Stomach smooth muscle (tissue), 2 donors: Measurements from ENCODE around the gene ADSL.

Source experiments
- H3K27ac ChIP-seq: one replicate; pipeline ENCODE4 v1.7.0; 2013; ENCODE audit warnings: mild to moderate bottlenecking, low read length, inconsistent platforms
- H3K27me3 ChIP-seq, 2 donors: one replicate each; pipeline ENCODE4 v1.7.0; 2013; ENCODE audit warnings: low read length in 2 of 2; ENCODE audit not compliant: insufficient read depth in 2 of 2, control insufficient read depth in 1 of 2
- H3K36me3 ChIP-seq, 2 donors: one replicate each; pipeline ENCODE4 v1.7.0; 2013; ENCODE audit warnings: low read length in 2 of 2; ENCODE audit not compliant: control insufficient read depth in 2 of 2, insufficient read depth in 2 of 2
- H3K4me1 ChIP-seq: one replicate; pipeline ENCODE4 v1.7.0; 2013; ENCODE audit warnings: low read length; ENCODE audit not compliant: control insufficient read depth, insufficient read depth
- H3K4me3 ChIP-seq, 2 donors: one replicate each; pipeline ENCODE4 v1.7.0; 2013; ENCODE audit warnings: low read length in 2 of 2
- H3K9ac ChIP-seq, 2 donors: one replicate each; pipeline ENCODE4 v1.7.0; 2013; ENCODE audit warnings: low read length in 2 of 2, mild to moderate bottlenecking in 1 of 2
- H3K9me3 ChIP-seq, 2 donors: one replicate each; pipeline ENCODE4 v1.7.0; 2013; ENCODE audit warnings: low read length in 2 of 2; ENCODE audit not compliant: control insufficient read depth in 2 of 2
- donor health status: healthy.
- donor health status: Pancreatic carcinoma.

The ADSL gene

DNA sequence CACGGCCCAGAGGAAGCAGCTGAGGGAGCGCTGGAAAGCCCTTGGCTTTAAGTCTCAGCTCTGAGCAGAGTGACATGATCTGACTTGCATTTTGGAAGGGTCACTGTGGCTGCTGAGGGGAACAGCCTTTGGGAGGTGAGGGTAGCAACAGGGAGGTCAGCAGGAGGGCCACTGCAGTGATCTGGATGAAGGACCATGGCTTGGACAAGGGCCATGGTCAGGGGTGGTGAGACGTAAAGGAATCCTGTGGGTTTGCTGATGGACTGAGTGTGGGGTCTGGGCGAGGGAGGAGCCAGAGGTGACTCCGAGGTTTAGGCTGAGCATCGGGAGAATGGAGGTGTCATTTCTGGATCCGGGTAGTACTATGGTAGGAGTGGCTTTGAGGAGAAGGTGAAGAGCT, 57.4 kb downstream of the ADSL start:
- no peak overlapping the region for H3K27ac ChIP-seq
- no peak overlapping the region for H3K9ac ChIP-seq
- H3K4me3 ChIP-seq, result no peak overlapping the region
- H3K4me1 ChIP-seq, result no peaks in the 10 kb centered on the region
- H3K36me3 ChIP-seq, result peaks cover 46 to 56% of the 10 kb centered on the region in 2 donors
- H3K9me3 ChIP-seq, result no peaks in the 10 kb centered on the region
- no peaks in the 10 kb centered on the region for H3K27me3 ChIP-seq

DNA sequence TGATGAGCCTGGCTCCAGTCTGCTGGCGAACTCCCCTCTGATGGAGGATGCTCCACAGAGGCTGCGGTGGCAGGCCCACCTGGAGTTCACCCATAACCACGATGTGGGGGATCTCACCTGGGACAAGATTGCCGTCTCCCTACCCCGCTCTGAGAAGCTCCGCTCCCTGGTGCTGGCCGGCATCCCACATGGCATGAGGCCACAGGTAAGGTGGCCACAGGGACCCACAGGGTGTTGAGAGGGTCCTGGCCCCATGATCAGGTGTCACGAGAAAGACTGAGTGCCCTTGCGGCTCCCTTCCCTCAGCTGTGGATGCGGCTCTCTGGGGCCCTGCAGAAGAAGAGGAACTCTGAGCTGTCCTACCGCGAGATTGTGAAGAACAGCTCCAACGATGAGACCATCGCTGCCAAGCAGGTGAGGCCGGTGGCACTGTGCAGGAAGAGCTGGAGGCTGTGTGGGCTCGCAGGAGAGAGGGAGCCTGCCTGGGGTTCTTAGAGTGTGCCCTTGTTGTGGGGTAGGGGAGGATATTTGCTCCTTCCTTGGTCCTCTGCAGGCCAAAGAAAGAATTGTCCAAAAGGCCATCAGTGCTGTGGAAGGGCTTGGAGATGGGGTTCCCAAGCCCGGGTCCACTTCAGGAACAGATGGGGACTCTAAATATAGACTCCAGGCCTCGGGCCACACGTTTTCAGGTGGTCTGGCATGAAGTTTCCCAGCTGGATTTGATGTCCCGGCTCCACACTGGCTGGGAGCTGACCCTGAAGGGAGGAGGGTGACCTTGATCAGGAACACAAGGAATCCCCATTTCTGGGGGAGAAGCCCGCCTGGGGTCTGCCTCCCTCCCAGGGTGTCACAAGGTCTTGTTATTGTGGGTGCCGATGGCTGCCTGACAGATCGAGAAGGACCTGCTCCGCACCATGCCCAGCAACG, 58.2 kb downstream of the ADSL start:
- H3K4me1 ChIP-seq, result no peaks in the 10 kb centered on the region
- no peak overlapping the region for H3K9ac ChIP-seq
- no peak overlapping the region for H3K4me3 ChIP-seq
- H3K9me3 ChIP-seq, result no peaks in the 10 kb centered on the region
- no peaks in the 10 kb centered on the region for H3K27me3 ChIP-seq
- peaks cover 52 to 62% of the 10 kb centered on the region in 2 donors for H3K36me3 ChIP-seq
- no peak overlapping the region for H3K27ac ChIP-seq

DNA sequence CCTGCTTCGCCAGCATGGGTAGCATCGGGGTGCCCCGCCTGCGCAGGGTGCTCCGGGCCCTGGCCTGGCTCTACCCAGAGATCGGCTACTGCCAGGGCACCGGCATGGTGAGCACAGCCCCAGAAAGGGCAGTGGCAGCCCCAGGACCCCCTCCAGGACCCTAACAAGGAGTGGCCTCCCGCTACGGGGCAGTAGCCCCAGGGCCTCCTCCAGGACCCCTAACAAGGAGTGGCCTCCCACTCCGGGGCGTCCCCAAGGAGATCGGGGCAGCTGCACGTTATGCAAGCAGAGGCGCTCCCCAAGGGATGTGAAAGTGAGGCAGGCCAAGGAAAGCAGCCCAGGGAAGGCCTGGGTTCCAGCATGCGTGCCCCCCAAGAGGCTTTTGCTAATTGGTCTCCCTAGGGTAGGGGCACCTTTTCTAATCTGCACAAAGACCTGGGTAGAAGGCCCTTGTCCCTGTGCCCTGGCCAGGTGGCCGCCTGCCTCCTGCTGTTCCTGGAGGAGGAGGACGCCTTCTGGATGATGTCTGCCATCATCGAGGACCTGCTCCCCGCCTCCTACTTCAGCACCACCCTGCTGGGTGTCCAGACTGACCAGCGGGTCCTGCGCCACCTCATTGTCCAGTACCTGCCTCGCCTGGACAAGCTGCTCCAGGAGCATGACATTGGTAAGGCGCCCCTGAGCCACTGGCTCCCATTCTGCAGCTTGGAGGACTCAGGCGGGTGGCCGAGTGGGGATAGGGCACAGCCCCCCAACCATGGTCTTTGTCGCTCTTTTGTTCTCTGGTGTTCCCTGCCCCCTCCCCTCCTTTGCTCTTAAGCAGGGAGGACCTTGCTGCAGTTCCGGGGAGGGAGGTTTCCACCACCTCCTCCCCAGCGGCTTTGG, 59.1 kb downstream of the ADSL start:
- Histone ChIP-seq H3K27ac (no peak overlapping the region), H3K4me3 (no peak overlapping the region), H3K4me1 (no peaks in the 10 kb centered on the region), H3K36me3 (peaks cover 58 to 69% of the 10 kb centered on the region in 2 donors), H3K27me3 (no peaks in the 10 kb centered on the region), H3K9ac (no peak overlapping the region), H3K9me3 (no peaks in the 10 kb centered on the region)

DNA sequence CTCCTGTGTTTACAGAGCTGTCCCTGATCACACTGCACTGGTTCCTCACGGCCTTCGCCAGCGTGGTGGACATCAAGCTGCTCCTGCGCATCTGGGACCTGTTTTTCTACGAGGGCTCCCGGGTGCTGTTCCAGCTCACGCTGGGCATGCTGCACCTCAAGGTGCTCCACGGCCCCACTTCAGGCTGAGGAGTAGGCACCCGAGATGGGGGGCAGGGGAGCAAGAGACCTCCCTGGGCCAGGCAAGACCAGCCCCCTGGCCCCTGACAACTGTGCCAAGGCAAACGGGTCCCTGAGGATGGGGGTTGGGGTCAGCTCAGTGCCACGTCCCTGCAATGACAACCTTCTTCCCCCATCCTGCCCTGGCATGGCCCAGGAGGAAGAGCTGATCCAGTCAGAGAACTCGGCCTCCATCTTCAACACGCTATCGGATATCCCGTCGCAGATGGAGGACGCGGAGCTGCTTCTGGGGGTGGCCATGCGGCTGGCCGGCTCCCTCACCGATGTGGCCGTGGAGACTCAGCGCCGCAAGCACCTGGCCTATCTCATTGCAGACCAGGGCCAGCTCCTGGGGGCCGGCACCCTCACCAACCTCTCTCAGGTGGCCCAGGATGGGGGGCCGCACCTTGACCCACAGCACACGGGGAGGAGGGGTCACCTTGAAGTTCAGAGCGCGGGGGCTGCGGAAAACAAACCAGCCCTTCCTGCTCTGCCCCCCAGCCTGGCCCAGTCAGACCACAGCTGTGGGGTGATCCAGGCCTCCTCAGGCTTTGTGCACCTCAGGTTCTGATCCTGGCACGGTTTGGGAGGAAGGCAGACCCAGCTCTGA, 60.0 kb downstream of the ADSL start:
- no peaks in the 10 kb centered on the region for H3K27me3 ChIP-seq
- no peak overlapping the region for H3K9ac ChIP-seq
- no peak overlapping the region for H3K4me3 ChIP-seq
- no peaks in the 10 kb centered on the region for H3K9me3 ChIP-seq
- peaks cover 61 to 76% of the 10 kb centered on the region in 2 donors for H3K36me3 ChIP-seq
- no peak overlapping the region for H3K27ac ChIP-seq
- H3K4me1 ChIP-seq, result no peaks in the 10 kb centered on the region

DNA sequence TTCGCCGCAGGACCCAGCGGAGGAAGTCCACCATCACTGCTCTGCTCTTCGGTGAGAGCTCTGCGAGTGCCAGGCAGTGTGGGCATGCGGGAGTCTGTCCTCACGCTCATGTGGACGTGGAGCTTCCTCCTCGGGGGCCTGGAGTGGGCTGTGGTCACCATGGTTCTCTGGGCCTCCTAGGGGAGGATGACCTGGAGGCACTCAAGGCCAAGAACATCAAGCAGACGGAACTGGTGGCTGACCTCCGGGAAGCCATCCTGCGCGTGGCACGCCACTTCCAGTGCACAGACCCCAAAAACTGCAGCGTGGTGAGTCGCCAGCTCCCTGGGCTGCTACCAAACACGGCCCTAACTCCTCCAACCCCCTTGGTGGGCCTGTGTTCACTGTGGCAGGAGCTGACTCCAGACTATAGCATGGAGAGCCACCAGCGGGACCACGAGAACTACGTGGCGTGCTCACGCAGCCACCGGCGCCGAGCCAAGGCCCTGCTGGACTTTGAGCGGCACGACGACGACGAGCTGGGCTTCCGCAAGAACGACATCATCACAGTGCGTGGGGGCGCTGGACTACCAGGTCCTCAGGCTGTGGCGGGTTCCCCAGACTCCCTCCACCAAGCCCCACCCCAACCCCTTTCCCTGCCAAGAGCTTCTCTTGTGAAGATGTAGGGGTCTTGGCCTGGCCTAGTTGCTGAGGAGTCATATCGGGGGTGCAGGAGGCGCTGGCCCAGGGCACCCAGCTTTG, 60.9 kb downstream of the ADSL start:
- Histone ChIP-seq H3K4me1 (no peaks in the 10 kb centered on the region), H3K9ac (no peak overlapping the region), H3K27me3 (no peaks in the 10 kb centered on the region), H3K27ac (no peak overlapping the region), H3K4me3 (no peak overlapping the region), H3K9me3 (no peaks in the 10 kb centered on the region), H3K36me3 (peaks cover 57 to 72% of the 10 kb centered on the region in 2 donors)

DNA sequence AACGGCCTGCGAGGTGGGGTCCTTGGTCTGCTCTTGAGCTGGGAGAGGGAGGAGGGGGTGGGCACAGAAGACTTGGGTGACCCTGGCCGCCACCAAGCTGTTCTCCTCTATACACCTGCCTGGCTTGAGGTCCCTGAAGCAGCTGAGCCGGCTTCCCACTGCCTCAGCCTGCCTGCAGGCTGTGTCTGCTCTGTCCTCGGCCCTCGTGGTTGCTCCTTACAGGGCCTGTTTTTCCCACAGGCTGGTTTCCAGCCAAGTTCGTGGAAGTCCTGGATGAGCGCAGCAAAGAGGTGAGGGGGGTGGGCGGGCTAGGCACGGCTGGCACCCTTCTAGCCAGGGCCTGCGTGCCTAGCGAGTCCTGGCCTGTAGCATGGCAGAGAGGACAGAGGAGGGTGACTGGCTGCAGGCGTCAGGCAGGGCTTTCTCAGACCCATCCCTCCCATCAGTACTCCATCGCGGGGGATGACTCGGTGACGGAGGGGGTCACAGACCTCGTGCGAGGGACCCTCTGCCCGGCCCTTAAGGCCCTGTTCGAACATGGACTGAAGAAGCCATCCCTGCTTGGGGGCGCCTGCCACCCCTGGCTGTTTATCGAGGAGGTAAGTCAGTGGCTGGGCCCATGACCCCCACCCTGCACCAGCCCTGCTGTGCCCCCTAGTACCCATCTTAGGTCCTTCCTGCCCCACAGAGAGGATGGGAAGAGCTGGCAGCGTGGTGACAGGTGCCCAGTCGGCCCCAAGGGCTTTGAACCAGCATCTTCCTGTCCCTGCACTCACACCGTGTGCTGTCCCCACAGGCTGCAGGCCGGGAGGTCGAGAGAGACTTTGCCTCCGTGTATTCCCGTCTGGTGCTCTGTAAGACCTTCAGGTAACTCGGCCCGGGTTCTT, 61.8 kb downstream of the ADSL start:
- Histone ChIP-seq H3K4me1 (no peaks in the 10 kb centered on the region), H3K27ac (no peak overlapping the region), H3K4me3 (no peak overlapping the region), H3K9ac (no peak overlapping the region), H3K9me3 (no peaks in the 10 kb centered on the region), H3K27me3 (no peaks in the 10 kb centered on the region), H3K36me3 (peaks cover 53 to 73% of the 10 kb centered on the region in 2 donors)

DNA sequence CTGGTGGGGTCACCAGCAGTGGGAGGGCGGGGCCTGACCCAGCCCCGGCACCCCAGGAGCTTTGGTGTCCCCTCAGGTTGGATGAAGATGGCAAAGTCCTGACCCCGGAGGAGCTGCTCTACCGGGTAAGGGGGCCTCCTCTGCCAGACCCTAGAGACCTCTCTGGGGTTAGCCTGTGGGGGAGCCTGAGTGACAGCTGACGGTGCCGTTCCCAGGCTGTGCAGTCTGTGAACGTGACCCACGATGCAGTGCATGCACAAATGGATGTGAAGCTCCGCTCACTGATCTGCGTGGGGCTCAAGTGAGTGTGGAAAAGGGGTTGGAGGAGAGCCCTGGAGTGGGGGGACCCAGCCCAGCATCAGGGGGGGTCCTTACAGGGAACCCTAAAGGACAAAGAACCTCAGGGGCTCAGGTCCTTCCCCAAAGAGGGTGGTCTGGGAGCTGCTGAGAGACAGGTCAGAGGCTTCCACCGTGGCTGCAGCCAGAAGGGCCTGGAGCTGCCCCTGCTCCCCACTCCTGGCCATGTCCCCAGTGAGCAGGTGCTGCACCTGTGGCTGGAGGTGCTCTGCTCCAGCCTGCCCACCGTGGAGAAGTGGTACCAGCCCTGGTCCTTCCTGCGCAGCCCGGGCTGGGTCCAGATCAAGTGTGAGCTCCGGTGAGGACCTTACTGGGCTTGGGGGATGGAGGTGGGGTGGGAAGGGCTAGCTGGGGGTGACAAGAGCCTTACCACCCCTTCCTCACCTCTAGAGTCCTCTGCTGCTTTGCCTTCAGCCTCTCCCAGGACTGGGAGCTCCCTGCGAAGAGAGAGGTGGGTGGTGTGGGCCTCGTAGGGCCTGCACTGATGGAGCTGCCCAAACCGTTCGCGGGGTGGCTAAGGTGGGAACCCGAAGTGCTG, 62.7 kb downstream of the ADSL start:
- Histone ChIP-seq H3K9me3 (no peaks in the 10 kb centered on the region), H3K9ac (no peak overlapping the region), H3K36me3 (peaks cover 53 to 66% of the 10 kb centered on the region in 2 donors), H3K27me3 (no peaks in the 10 kb centered on the region), H3K4me1 (no peaks in the 10 kb centered on the region), H3K27ac (no peak overlapping the region), H3K4me3 (no peak overlapping the region)

DNA sequence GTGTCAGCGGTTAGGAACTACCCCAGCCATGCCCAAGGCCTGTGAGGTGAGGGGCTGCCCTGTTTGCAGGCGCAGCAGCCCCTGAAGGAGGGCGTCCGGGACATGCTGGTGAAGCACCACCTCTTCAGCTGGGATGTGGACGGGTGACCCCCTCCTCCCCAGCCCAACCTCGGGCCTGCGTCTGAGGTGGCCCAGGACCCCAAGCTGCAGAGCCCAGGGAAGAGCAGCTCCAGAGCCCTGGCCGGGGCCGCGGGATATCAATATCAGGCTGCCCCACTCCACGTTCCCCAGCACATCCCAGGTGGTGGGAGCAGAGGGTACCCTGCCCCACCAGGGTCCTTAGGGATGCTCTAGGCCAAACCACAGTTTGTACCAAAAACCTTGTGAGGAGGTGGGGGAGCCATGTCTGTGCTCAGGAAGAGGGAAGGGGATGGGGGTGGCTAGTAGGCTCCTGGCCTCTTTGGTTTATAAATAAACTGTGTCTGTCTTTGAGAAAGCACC, 63.4 kb downstream of the ADSL start:
- no peaks in the 10 kb centered on the region for H3K27me3 ChIP-seq
- H3K27ac ChIP-seq, result no peak overlapping the region
- no peaks in the 10 kb centered on the region for H3K9me3 ChIP-seq
- peaks cover 50 to 59% of the 10 kb centered on the region in 2 donors for H3K36me3 ChIP-seq
- H3K9ac ChIP-seq, result no peak overlapping the region
- no peaks in the 10 kb centered on the region for H3K4me1 ChIP-seq
- no peak overlapping the region for H3K4me3 ChIP-seq
